GM12878 (cell line): Measurements from ENCODE around the gene PGLYRP4.

Experiments
- CTCF ChIP-seq, 3 experiments: IDR thresholded peaks in 2 of 3; conservative IDR thresholded peaks in 1 of 3; 2 replicates each; pipeline ENCODE4 v1.5.1; 2011; ENCODE audit warnings: low read depth in 3 of 3, low read length in 3 of 3, mild to moderate bottlenecking in 3 of 3, control low read depth in 2 of 3, moderate library complexity in 2 of 3, inconsistent platforms in 1 of 3, mixed read lengths in 1 of 3; ENCODE audit not compliant: control insufficient read depth in 2 of 3, insufficient read depth in 1 of 3; ENCODE audit errors: extremely low read depth in 1 of 3
- STAT1 ChIP-seq: fragments of 450-650 bp; conservative IDR thresholded peaks from 2 replicates; pipeline ENCODE4 v1.6.1; 2014; ENCODE audit warnings: antibody characterized with exemption, mild to moderate bottlenecking

GRCh38 chr1:153366261-153366660 lies 17.6 kb upstream of the PGLYRP4 start:
- no peak for TF ChIP-seq CTCF (IDR thresholded peaks at IDR 0.05 in 2 of 3, conservative IDR thresholded peaks at IDR 0.05 in 1 of 3; ENCODE audit: control insufficient read depth in 2 of 3, extremely low read depth in 1 of 3, insufficient read depth in 1 of 3, low read depth in 3 of 3, low read length in 3 of 3)
- no peak for TF ChIP-seq STAT1
